H1 (cell line): ENCODE results near the gene TTC4. TPM values are rescaled to one million over a fixed set of nuclear protein-coding genes. Genes with fewer than 3 reads are reported as not detected.

Source experiments
- CTCF ChIA-PET: fragments of 300-600 bp; sonication (Branson Sonifier 250); formaldehyde crosslinking; loops from one replicate; lab custom pipeline; 2021; ENCODE audit not compliant: partially characterized antibody; lab: Charles Lee
- POLR2A ChIA-PET: fragments of 300-600 bp; sonication (Branson Sonifier 250); formaldehyde crosslinking; loops from one replicate; lab custom pipeline; 2021; ENCODE audit warnings: inconsistent platforms; ENCODE audit not compliant: partially characterized antibody; lab: Charles Lee
- DNase-seq, 2 experiments: peaks; one replicate each; pipeline versions ENCODE4 v3.0.0 to v3.0.0-alpha.2; 2010 to 2022; ENCODE audit warnings: low spot score in 2 of 2, low read depth in 1 of 2, mixed read lengths in 1 of 2
- FAIRE-seq: peaks from 2 replicates; lab custom pipeline; 2011; peaks lifted over from hg19 to GRCh38; lab: Jason Lieb, UNC
- H2AFZ ChIP-seq: 2 replicates; pipeline ENCODE4 v1.8.1; 2012; ENCODE audit warnings: low read length, inconsistent platforms
- H2AK5ac ChIP-seq: 2 replicates; pipeline ENCODE4 v1.6.1; 2013; ENCODE audit warnings: low read depth, low read length
- H2BK120ac ChIP-seq: replicated peaks from 2 replicates; pipeline ENCODE3; 2013; ENCODE audit warnings: low read depth, low read length, inconsistent platforms
- H2BK12ac ChIP-seq: 2 replicates; pipeline ENCODE4 v1.6.1; 2013; ENCODE audit warnings: low read depth, low read length
- H2BK15ac ChIP-seq: 2 replicates; pipeline ENCODE4 v1.6.1; 2013; ENCODE audit warnings: low read length
- H2BK20ac ChIP-seq: 2 replicates; pipeline ENCODE4 v1.6.1; 2013; ENCODE audit warnings: low read length
- H2BK5ac ChIP-seq: 2 replicates; pipeline ENCODE4 v1.6.1; 2013; ENCODE audit warnings: low read depth, low read length
- H3K14ac ChIP-seq: 2 replicates; pipeline ENCODE4 v1.6.1; 2013; ENCODE audit warnings: inconsistent platforms; ENCODE audit not compliant: insufficient read length
- H3K18ac ChIP-seq: 2 replicates; pipeline ENCODE4 v1.6.1; 2013; ENCODE audit warnings: low read length; ENCODE audit errors: extremely low read depth
- H3K23ac ChIP-seq: 2 replicates; pipeline ENCODE4 v1.6.1; 2013; ENCODE audit warnings: inconsistent platforms; ENCODE audit not compliant: insufficient read length
- H3K23me2 ChIP-seq: 2 replicates; pipeline ENCODE4 v1.6.1; 2013; ENCODE audit warnings: low read depth, low read length
- H3K27ac ChIP-seq: 2 replicates; pipeline ENCODE4 v1.6.1; 2011; ENCODE audit warnings: low read depth, low read length, inconsistent platforms
- H3K27me3 ChIP-seq, 4 experiments: replicated peaks in 1 of 4; 1 replicate in 1 of 4; 2 replicates in 3 of 4; pipeline versions ENCODE4 v1.6.1 to v1.8.1; 2011 to 2013; ENCODE audit warnings: low read length in 3 of 4, mild to moderate bottlenecking in 3 of 4, inconsistent platforms in 2 of 4, mixed read lengths in 2 of 4, moderate library complexity in 1 of 4; ENCODE audit not compliant: control insufficient read depth in 3 of 4, insufficient read depth in 3 of 4; ENCODE audit errors: extremely low read depth in 1 of 4
- H3K36me3 ChIP-seq, 4 experiments: 2 replicates each; pipeline versions ENCODE4 v1.6.1 to v1.8.1; 2011 to 2013; ENCODE audit warnings: mild to moderate bottlenecking in 4 of 4, low read length in 3 of 4, moderate library complexity in 2 of 4, control low read depth in 1 of 4, inconsistent platforms in 1 of 4; ENCODE audit not compliant: insufficient read depth in 4 of 4, control insufficient read depth in 2 of 4
- H3K4ac ChIP-seq: replicated peaks from 2 replicates; pipeline ENCODE3; 2013; ENCODE audit warnings: low read length, low read depth, mixed read lengths, inconsistent platforms; ENCODE audit not compliant: insufficient read length
- H3K4me1 ChIP-seq, 4 experiments: replicated peaks in 1 of 4; 1 replicate in 1 of 4; 2 replicates in 3 of 4; pipeline versions ENCODE4 v1.6.1 to v1.8.1; 2011 to 2013; ENCODE audit warnings: low read length in 3 of 4, inconsistent platforms in 2 of 4, mixed read lengths in 1 of 4; ENCODE audit not compliant: insufficient read depth in 4 of 4, control insufficient read depth in 3 of 4
- H3K4me2 ChIP-seq, 2 experiments: 2 replicates each; pipeline versions ENCODE4 v1.6.1 to v1.8.1; 2011 to 2013; ENCODE audit warnings: low read depth in 2 of 2, low read length in 2 of 2, control low read depth in 1 of 2, inconsistent platforms in 1 of 2, mild to moderate bottlenecking in 1 of 2; ENCODE audit not compliant: insufficient read depth in 1 of 2
- H3K4me3 ChIP-seq, 4 experiments: fragments of 200-600, 300-600 bp in 1 of 4; sonication (generic), shearing (Covaris generic), sonication (Bioruptor Twin) in 1 of 4; 2 replicates each; pipeline versions ENCODE4 v1.5.1 to v1.8.1; 2011 to 2016; ENCODE audit warnings: low read length in 4 of 4, low read depth in 3 of 4, control low read depth in 2 of 4, inconsistent platforms in 2 of 4, mild to moderate bottlenecking in 2 of 4, mixed read lengths in 1 of 4, moderate library complexity in 1 of 4; ENCODE audit not compliant: insufficient read depth in 2 of 4; ENCODE audit errors: extremely low read depth in 1 of 4
- H3K56ac ChIP-seq: replicated peaks from 2 replicates; pipeline ENCODE3; 2013; ENCODE audit warnings: low read depth, mild to moderate bottlenecking, mixed read lengths, low read length, inconsistent platforms; ENCODE audit not compliant: insufficient read length
- H3K79me1 ChIP-seq: 2 replicates; pipeline ENCODE4 v1.6.1; 2013; ENCODE audit warnings: low read depth, low read length, control low read depth
- H3K79me2 ChIP-seq, 2 experiments: 2 replicates each; pipeline versions ENCODE4 v1.6.1 to v1.8.1; 2012 to 2013; ENCODE audit warnings: low read length in 2 of 2, mild to moderate bottlenecking in 2 of 2, inconsistent platforms in 1 of 2; ENCODE audit not compliant: insufficient read depth in 2 of 2, control insufficient read depth in 1 of 2
- H3K9ac ChIP-seq, 4 experiments: replicated peaks in 1 of 4; 1 replicate in 1 of 4; 2 replicates in 3 of 4; pipeline versions ENCODE4 v1.6.1 to v1.8.1; 2011 to 2013; ENCODE audit warnings: low read depth in 3 of 4, low read length in 3 of 4, control low read depth in 2 of 4, mild to moderate bottlenecking in 2 of 4, moderate library complexity in 2 of 4, inconsistent platforms in 1 of 4; ENCODE audit errors: extremely low read depth in 1 of 4
- H3K9me3 ChIP-seq, 2 experiments: 2 replicates each; pipeline versions ENCODE4 v1.6.1 to v1.8.1; 2012 to 2013; ENCODE audit warnings: mild to moderate bottlenecking in 2 of 2, moderate library complexity in 2 of 2, control low read depth in 1 of 2, inconsistent platforms in 1 of 2, low read depth in 1 of 2, low read length in 1 of 2, mixed read lengths in 1 of 2; ENCODE audit not compliant: insufficient read depth in 2 of 2
- H4K20me1 ChIP-seq, 2 experiments: replicated peaks in 1 of 2; 2 replicates each; pipeline versions ENCODE3 to v1.8.1; 2011 to 2013; ENCODE audit warnings: inconsistent platforms in 2 of 2, low read length in 2 of 2, mild to moderate bottlenecking in 1 of 2; ENCODE audit not compliant: insufficient read depth in 2 of 2, control insufficient read depth in 1 of 2
- H4K5ac ChIP-seq: 2 replicates; pipeline ENCODE4 v1.6.1; 2013; ENCODE audit warnings: low read length, low read depth, mixed read lengths, inconsistent platforms; ENCODE audit not compliant: insufficient read length
- H4K8ac ChIP-seq: 2 replicates; pipeline ENCODE4 v1.8.0; 2013; ENCODE audit warnings: mild to moderate bottlenecking, moderate library complexity, low read length, inconsistent platforms; ENCODE audit not compliant: insufficient read depth; ENCODE audit errors: extremely low read depth
- H4K91ac ChIP-seq: replicated peaks from 2 replicates; pipeline ENCODE3; 2013; ENCODE audit warnings: low read length, mixed read lengths, inconsistent platforms; ENCODE audit not compliant: insufficient read length
- CBX5 ChIP-seq: fragments of 300-800, 300-1000 bp; sonication (generic); IDR thresholded peaks from 2 replicates; pipeline ENCODE4 v1.7.1; 2016; ENCODE audit warnings: antibody characterized with exemption, low read length, low read depth
- CHD2 ChIP-seq: IDR thresholded peaks from 2 replicates; pipeline ENCODE4 v1.6.1; 2012; ENCODE audit warnings: low read length, improper control_type of control experiment
- KDM1A ChIP-seq: fragments of 200-600, 300-600 bp; sonication (generic); IDR thresholded peaks from 2 replicates; pipeline ENCODE4 v1.7.1; 2016; ENCODE audit warnings: mild to moderate bottlenecking, low read length, borderline replicate concordance
- KDM5A ChIP-seq: fragments of 200-600 bp; IDR thresholded peaks from 2 replicates; pipeline ENCODE4 v1.7.1; 2012; ENCODE audit warnings: mild to moderate bottlenecking, low read length, inconsistent platforms, mixed read lengths
- MAX ChIP-seq: IDR thresholded peaks from 2 replicates; pipeline ENCODE4 v1.6.1; 2012; ENCODE audit warnings: inconsistent platforms
- SP4 ChIP-seq: IDR thresholded peaks from 2 replicates; pipeline ENCODE4 v1.6.1; 2012; ENCODE audit warnings: low read length, inconsistent platforms
- polyA plus RNA-seq, 7 experiments: library from polyadenylated mRNA; depleted of rRNA in 3 of 7; stranded (reverse) in 5 of 7; unstranded in 2 of 7; fragments of >200 nt in 5 of 7; fragments of 200-250 nt in 2 of 7; gene quantifications; 1 replicate in 5 of 7; 2 replicates in 1 of 7; 4 replicates in 1 of 7; pipeline versions ENCODE4 v1.2.1 to v1.2.3, GENCODE V29; 2011 to 2013; ENCODE audit warnings: missing spikeins in 2 of 7, mixed read lengths in 2 of 7
- total RNA-seq: library from RNA; stranded (reverse); fragmentation: NEBNext Ultra II Directional; extraction: Animal tissue kit (Norgen Biotek cat#: 25700); gene quantifications from 2 replicates; pipeline ENCODE4 v1.2.1, GENCODE V29; 2021
- TF ChIP-seq, protein P1 (sequence below): IDR thresholded peaks from 2 replicates; pipeline ENCODE4 v1.6.1; 2011; ENCODE audit warnings: low read length, improper control_type of control experiment
- TF ChIP-seq, protein P2 (sequence below): IDR thresholded peaks from 2 replicates; pipeline ENCODE4 v1.6.1; 2012; ENCODE audit warnings: low read length, inconsistent platforms
- TF ChIP-seq, protein P3 (sequence below): IDR thresholded peaks from 2 replicates; pipeline ENCODE4 v1.6.1; 2012; ENCODE audit warnings: inconsistent platforms

TTC4 gene
- total and polyA plus RNA-seq, 2 of the 8 experiments (the other 6 are each of a cell fraction or from before 2014, with no cell fraction given), result 21.0 to 25.1 TPM

DNA sequence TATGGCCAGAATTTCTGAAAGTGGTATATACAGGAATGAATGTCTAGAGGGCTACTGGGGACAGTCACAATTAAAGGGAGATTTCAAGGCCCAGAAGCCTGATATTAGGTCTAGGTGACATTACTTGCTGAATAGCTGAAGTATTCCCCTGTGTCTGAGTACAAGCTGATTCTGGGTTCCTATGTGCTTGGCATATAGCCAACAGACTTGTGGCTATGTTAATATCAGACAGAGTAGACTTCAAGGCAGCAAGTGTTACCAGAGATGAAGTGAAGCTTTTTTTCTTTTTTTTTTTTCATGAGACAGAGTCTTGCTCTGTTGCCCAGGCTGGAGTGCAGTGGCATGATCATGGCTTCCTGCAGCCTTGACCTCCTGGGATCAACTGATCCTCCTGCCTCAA lies 8.3 kb downstream of the TTC4 start:
- H3K27ac ChIP-seq, result no peak overlapping the region
- H2BK5ac ChIP-seq, result no peak overlapping the region
- H4K5ac ChIP-seq, result no peak overlapping the region
- no peak overlapping the region for H3K14ac ChIP-seq
- no peak overlapping the region for H3K4me2 ChIP-seq
- no peak overlapping the region for H4K91ac ChIP-seq
- no peak overlapping the region for H2BK12ac ChIP-seq
- H3K4ac ChIP-seq, result no peak overlapping the region
- CTCF ChIA-PET, result interaction anchor here (0.7 to 3.0 kb wide), 6 partner anchors 28 to 564 kb away, joined by 3 to 13 read pairs (median 4); no protein-coding TSS in a partner anchor
- H2BK15ac ChIP-seq, result no peak overlapping the region
- no peak overlapping the region for H2BK120ac ChIP-seq
- no peaks in the 10 kb centered on the region for H3K79me1 ChIP-seq
- H2BK20ac ChIP-seq, result no peak overlapping the region
- peaks cover 0 to 4% of the 10 kb centered on the region in 2 experiments; a peak in 1 of 4 replicates for H3K9me3 ChIP-seq
- no peak overlapping the region for H2AFZ ChIP-seq
- H3K9ac ChIP-seq, result no peak overlapping the region
- no peaks in the 10 kb centered on the region for H3K4me1 ChIP-seq
- POLR2A ChIA-PET, result no interaction called here
- DNase-seq (no peak), FAIRE-seq (no peak)
- no peak overlapping the region for H3K56ac ChIP-seq
- no peak overlapping the region for H3K23ac ChIP-seq
- no peaks in the 10 kb centered on the region for H4K20me1 ChIP-seq
- H3K79me2 ChIP-seq, result no peaks in the 10 kb centered on the region
- H2AK5ac ChIP-seq, result no peak overlapping the region
- H3K4me3 ChIP-seq, result no peak overlapping the region
- peaks cover 13 to 72% (median 42%) of the 10 kb centered on the region in 4 experiments for H3K36me3 ChIP-seq
- H4K8ac ChIP-seq, result no peak overlapping the region
- H3K18ac ChIP-seq, result no peak overlapping the region
- H3K27me3 ChIP-seq, result no peaks in the 10 kb centered on the region
- no peaks in the 10 kb centered on the region for H3K23me2 ChIP-seq
- TF ChIP-seq KDM1A (no peak), KDM5A (no peak), CHD2 (no peak), CBX5 (no peak), SP4 (no peak), MAX (no peak)
- TF ChIP-seq, protein P1, sequence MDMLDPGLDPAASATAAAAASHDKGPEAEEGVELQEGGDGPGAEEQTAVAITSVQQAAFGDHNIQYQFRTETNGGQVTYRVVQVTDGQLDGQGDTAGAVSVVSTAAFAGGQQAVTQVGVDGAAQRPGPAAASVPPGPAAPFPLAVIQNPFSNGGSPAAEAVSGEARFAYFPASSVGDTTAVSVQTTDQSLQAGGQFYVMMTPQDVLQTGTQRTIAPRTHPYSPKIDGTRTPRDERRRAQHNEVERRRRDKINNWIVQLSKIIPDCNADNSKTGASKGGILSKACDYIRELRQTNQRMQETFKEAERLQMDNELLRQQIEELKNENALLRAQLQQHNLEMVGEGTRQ, result no peak
- TF ChIP-seq, protein P2, sequence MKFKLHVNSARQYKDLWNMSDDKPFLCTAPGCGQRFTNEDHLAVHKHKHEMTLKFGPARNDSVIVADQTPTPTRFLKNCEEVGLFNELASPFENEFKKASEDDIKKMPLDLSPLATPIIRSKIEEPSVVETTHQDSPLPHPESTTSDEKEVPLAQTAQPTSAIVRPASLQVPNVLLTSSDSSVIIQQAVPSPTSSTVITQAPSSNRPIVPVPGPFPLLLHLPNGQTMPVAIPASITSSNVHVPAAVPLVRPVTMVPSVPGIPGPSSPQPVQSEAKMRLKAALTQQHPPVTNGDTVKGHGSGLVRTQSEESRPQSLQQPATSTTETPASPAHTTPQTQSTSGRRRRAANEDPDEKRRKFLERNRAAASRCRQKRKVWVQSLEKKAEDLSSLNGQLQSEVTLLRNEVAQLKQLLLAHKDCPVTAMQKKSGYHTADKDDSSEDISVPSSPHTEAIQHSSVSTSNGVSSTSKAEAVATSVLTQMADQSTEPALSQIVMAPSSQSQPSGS, result no peak
- TF ChIP-seq, protein P3, sequence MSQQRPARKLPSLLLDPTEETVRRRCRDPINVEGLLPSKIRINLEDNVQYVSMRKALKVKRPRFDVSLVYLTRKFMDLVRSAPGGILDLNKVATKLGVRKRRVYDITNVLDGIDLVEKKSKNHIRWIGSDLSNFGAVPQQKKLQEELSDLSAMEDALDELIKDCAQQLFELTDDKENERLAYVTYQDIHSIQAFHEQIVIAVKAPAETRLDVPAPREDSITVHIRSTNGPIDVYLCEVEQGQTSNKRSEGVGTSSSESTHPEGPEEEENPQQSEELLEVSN, result no peak
